Measurements from ENCODE around the gene PSMG1.

PSMG1 gene

DNA sequence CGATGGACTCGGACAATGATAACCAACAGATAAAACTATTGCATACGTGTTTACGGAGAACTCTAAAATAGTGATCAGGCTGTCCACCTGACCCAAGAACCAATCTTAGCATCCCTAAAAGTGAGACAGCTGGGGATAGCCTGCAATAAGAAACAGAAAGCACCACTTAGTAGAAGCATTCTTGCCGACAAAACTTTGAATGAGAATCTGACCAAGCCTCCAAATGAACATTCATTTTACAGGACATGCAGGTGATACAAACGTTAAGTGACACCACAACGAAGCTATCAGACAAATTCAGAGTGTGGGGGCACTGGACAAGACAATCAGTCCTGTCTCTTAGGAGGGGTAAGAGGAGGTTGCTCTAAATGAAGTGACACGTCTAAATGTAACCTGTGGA lies 1.2 kb downstream of the PSMG1 start:
- H3K4me3 ChIP-seq (ENCODE audit: low read depth, low read length): peak overlapping the region; percentile 97
- DNase-seq (ENCODE audit: low read depth): no peak
- TF ChIP-seq, protein P1, sequence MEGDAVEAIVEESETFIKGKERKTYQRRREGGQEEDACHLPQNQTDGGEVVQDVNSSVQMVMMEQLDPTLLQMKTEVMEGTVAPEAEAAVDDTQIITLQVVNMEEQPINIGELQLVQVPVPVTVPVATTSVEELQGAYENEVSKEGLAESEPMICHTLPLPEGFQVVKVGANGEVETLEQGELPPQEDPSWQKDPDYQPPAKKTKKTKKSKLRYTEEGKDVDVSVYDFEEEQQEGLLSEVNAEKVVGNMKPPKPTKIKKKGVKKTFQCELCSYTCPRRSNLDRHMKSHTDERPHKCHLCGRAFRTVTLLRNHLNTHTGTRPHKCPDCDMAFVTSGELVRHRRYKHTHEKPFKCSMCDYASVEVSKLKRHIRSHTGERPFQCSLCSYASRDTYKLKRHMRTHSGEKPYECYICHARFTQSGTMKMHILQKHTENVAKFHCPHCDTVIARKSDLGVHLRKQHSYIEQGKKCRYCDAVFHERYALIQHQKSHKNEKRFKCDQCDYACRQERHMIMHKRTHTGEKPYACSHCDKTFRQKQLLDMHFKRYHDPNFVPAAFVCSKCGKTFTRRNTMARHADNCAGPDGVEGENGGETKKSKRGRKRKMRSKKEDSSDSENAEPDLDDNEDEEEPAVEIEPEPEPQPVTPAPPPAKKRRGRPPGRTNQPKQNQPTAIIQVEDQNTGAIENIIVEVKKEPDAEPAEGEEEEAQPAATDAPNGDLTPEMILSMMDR (IDR thresholded peaks at IDR 0.05; ENCODE audit: low read depth, low read length, missing control alignments): no peak

DNA sequence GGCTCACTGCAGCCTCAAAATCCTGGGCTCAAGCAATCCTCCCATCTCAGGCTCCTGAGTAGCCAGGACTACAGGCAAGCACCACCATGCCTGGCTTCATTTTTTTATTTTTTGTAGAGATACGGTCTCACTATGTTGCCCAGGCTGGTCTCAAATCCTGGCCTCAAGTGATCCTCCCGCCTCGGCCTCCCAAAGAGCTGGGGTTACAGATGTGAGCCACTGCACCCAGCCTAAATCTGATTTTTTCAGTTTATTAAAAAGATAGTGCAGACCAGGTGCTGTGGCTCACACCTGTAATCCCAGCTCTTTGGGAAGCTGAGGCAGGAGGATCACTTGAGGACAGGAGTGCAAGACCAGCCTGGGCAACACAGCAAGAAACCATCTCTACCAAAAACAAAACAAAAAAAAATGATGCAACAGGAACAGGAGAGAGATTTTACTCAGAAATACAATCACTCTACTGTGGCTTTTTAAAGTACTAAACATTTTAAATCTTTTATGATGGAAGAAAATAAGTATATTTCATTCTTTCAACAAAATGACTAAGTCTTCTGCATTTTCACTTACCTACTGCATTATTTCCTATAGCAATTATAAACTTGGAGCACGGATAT lies 1.9 kb downstream of the PSMG1 start:
- TF ChIP-seq, protein P1 (IDR thresholded peaks at IDR 0.05; ENCODE audit: low read depth, low read length, missing control alignments): no peak
- DNase-seq (ENCODE audit: low read depth): no peak
- H3K4me3 ChIP-seq (ENCODE audit: low read depth, low read length): peak overlapping the region; percentile 97; the same call in 1 of the 2 replicates

DNA sequence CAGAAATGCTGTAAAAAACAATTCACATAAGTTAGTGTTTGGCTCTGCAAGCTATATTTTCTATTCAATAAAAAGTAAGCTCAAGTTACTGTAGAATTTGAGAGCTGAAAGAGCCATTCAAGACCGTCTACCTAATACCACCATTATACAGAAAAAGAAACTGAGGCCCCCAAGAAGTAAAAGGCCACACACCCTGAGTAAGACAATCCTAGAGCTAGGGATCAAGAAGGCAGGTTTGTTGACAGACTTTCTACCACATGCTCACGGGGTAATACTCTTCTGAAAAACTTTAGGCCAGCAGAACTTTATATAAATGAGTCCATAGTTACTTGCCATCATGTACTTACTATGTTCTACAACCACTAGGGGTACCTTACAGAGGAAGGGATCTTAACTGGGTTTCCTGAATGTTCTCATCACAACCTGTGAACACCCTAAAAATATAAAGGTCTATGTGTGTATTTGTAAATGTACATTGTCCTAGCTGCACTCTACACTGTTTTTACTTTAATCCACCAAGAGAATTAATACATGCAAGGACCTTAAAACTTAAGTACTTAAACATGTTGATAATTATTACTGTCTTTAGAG lies 2.7 kb downstream of the PSMG1 start:
- no peak for DNase-seq (ENCODE audit: low read depth)

DNA sequence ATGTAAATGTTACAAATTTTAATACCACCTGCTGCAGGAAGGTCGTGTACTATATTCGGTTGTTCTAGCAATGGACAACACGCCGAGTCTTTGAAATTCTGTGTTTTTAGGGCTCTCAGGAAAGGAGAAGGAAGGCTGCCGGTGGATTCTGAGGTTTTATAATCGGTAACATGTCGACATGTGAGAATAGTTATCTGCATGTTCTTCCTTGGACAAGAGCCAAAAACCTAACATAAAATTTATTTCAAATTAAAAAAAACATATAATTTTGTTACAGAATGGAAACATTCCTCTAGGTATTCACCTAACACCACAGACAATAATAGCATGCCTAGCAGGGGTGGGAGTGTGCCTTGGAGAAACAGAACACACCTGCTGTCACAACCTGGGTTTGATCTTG lies 4.8 kb downstream of the PSMG1 start:
- TF ChIP-seq, protein P1 (IDR thresholded peaks at IDR 0.05; ENCODE audit: low read depth, low read length, missing control alignments): no peak
- DNase-seq (ENCODE audit: low read depth): no peak
- H3K4me3 ChIP-seq (ENCODE audit: low read depth, low read length): no peak overlapping the region

More for the DNA sequence above, 2.7 kb downstream of the PSMG1 start:
- TF ChIP-seq, protein P1 (IDR thresholded peaks at IDR 0.05; ENCODE audit: low read depth, low read length, missing control alignments): peak; percentile 35
- H3K4me3 ChIP-seq (ENCODE audit: low read depth, low read length): no peak overlapping the region

DNA sequence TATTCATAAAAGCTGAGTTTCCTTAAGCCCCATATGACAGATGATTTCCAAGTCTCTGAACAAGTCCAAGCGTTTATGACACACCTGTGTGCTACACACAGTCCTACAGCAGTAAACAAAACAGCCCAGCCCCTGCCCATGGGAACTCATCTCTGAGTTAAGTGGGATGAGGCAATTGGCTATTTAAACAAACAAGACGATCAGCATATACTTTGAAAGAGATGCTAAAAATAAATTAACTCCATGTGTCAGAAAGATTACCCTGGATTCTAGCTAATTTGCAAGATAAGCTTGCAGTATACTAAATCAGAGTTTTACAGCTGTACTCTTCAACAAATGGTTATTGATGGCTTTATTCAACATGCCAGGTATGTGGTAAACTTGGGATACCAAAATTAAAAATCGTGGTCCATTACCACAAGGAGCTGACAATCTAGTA lies 7.0 kb downstream of the PSMG1 start:
- H3K4me3 ChIP-seq (ENCODE audit: low read depth, low read length): no peak overlapping the region
- no peak for DNase-seq (ENCODE audit: low read depth)

DNA sequence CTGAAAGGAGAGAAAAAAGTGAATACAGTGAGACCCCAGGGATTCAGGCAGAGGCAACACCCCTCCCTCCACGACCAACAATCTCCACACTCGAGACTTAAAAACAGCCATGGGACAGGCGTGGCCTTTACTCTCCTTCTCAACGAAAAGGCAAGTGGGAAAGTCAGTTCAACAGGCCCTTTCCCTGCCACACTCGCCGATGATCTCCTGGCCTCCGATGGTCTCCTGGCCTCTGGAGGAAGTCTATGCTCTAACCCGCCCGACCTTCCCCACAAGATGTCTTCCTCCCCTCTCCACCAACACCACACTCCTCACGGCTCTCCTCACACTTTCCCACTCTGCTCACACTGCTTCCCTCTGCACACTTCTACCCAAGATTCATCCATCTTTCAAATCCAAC lies 7.6 kb downstream of the PSMG1 start:
- TF ChIP-seq, protein P1 (IDR thresholded peaks at IDR 0.05; ENCODE audit: low read depth, low read length, missing control alignments): no peak
- H3K4me3 ChIP-seq (ENCODE audit: low read depth, low read length): no peak overlapping the region
- DNase-seq (ENCODE audit: low read depth): no peak

More for the DNA sequence above, 7.0 kb downstream of the PSMG1 start:
- TF ChIP-seq, protein P1 (IDR thresholded peaks at IDR 0.05; ENCODE audit: low read depth, low read length, missing control alignments): no peak

DNA sequence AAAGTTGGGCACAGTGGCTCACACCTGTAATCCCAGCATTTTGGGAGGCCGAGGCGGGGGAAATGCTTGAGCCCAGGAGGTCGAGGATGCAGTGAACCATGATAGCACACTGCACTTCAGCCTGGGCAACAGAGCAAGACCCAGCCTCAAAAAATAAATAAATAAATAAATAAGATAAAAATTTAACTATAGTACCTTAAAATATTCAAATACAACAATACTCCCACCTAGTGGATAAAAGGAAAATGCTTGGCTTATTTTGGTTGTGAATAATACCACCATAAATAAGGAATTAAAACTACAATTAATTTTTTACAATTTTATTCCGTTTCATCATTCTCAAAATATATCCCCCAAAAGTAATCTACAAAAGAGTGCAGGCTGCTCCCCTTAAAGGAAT lies 8.1 kb downstream of the PSMG1 start:
- TF ChIP-seq, protein P1 (IDR thresholded peaks at IDR 0.05; ENCODE audit: low read depth, low read length, missing control alignments): peak; percentile 15
- no peak for DNase-seq (ENCODE audit: low read depth)
- H3K4me3 ChIP-seq (ENCODE audit: low read depth, low read length): no peak overlapping the region
